HPDE6-E6E7 (cell line): Measurements from ENCODE around the gene CLIC6.

Experiments
- DNase-seq: peaks from one replicate; pipeline ENCODE4 v3.0.0; 2011; ENCODE audit warnings: missing footprints; ENCODE audit errors: extremely low spot score

The CLIC6 gene

DNA sequence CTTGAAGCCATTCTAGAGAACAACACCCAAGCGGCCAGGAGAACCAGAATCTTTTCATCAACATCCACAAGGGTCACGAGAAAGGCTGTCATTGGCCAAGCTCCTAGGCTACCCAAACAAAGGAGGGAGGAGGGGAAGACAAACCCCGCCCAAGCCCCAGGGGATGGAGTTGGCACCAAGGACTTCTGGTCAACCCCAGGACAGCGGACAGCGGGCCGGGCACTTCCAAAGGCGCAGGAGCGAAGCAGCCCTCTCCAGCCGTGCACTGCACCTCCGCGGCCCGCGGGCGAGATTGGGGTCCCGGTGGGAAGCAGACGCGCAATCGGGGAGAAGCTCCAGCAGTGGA, at the start of gene CLIC6:
CLIC6 (plus strand) TSS at position 192 of the 346 bp plus-strand sequence. CDS start 395 bp downstream, outside the sequence.
- no peak for DNase-seq

DNA sequence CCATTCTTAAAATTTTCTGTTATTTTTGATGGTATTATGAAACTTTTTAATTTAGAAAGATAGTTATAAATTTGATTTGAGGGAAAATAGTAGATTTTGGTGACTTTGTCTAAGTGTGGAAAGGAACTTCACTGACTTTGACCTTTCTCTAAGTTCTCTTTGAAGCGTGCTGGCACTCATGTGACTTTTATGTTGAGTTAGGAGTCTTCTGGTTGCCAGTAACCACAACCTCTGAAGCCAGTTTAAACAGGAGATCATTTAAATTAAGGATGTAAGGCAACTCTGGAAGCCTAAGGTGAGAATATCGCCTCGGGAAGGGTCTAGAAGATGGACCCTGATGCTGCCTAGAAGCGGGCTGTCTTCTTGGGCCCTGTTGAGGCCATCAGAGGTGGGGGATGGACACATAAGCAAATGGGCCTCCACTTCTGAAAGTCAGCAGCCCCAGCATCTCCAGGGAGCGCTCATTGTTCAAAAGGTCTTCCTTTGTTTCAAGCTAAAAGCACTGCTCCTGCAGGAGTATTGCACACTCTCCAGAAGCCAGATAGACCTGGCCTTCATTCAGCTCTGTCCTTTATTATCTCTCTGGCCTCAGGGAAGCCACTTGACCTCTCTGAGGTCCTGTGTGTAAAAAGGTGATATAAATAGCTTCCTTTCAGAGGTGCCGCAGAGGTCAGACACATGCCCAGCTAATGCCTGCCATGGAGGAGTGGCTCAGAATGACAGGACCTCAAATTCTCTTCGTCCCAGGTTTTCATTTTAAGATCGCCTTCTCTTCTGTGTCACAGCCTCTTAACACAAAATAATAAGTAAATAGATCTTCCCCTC, 48.7 kb upstream of the CLIC6 start:
- DNase-seq = no peak

DNA sequence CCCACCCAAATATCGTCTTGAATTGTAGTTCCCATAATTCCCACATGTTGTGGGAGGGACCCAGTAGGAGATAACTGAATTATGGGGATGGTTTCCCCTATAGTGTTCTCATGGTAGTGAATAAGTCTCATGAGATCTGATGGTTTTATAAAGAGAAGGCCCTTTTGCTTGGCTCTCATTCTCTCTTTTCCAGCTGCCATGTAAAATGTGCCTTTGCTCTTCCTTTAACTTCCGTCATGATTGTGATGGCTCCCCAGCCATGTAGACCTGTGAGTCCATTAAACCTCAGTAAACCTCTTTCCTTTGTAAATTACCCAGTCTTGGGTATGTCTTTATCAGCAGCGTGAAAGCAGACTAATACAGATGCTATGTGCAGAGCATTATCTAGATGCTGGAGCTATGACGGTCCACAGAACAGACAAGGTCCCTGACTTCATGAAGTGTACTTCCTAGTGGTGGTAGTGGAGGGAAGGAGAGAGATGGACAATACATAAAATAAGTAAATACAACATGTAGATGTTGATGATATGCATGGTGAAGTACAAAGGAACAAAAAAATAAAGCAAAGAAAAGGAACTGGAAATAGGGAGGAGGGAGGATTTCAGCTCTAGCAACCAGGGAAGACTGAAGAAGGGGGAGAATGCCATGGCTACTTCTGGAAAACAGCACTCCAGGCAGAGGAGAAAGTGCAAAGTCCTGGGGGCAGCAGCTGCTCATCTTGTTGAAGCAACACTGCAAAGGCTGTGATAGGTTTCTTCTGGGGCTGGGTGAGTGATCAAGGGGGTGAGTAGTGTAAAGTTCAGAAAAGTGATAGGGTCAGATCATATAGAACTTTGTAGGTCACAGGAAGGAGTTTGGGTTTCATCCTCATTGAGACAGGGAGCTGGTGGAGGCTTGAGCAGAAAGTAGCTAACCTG, 47.1 kb upstream of the CLIC6 start:
- DNase-seq = no peak

DNA sequence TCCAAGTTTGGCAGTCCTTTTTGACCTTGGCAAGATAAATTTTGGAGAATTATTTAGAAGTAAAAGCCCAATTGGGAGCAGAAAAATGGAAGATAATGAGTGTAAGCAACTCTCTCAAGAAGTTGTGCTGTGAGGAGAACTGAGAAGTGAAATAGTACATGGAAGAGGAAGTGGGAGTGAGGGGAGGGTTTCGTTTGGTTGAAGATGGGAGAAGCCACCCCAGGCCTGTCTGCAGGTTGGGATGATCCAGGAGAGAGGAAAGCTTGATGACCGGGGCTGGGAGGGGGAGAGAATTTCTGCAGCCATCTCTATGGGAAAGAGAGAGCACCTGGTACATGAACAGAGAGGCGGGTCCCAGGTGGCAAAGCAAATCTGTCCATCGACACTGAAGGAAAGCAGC, 45.3 kb upstream of the CLIC6 start:
- DNase-seq = no peak

GRCh38 chr21:34625030-34625593, 43.7 kb upstream of the CLIC6 start:
- DNase-seq = no peak

GRCh38 chr21:34626131-34626530, 42.7 kb upstream of the CLIC6 start:
- no peak for DNase-seq

GRCh38 chr21:34630536-34631143, 38.2 kb upstream of the CLIC6 start:
- DNase-seq = peak; percentile 48

DNA sequence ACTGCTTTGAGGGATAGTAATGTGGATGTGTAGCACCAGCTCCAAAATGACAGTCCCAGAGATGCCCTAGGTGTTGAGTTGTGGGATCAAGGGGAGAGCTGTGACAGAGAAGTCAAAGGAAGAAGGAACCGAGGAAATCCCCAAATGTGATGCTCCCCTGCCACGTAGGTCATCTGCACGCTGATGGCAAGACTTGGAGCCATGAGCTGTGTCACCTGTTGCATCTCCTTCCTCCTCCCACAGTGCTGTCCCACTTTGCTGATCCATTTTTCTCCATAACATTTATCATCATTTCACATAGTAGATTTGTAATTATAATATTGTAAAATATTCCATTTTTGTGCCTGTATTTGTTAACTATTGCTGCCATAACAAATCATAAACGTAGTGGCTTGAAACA, 36.3 kb upstream of the CLIC6 start:
- DNase-seq = no peak

DNA sequence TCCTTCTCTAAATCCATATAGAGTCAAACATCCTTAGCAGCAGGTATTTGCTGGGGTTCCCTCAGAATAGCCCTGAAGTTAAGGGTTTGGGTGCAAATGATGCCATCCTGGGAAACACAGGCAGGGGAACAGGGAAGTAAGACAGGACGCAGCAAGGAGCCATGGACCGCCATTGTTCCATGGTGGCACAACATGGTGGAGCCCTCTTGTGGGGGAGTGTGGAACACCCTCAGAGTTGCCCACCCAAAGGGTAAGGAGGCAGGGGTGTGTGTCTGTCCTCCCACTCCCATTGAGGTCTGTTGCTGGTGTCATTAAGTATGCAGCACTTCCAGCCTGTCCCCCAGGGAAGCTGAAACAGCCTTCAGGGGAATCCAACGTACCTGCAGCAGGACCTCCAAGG, 33.5 kb upstream of the CLIC6 start:
- no peak for DNase-seq

GRCh38 chr21:34636961-34637360, 31.8 kb upstream of the CLIC6 start:
- DNase-seq = no peak

DNA sequence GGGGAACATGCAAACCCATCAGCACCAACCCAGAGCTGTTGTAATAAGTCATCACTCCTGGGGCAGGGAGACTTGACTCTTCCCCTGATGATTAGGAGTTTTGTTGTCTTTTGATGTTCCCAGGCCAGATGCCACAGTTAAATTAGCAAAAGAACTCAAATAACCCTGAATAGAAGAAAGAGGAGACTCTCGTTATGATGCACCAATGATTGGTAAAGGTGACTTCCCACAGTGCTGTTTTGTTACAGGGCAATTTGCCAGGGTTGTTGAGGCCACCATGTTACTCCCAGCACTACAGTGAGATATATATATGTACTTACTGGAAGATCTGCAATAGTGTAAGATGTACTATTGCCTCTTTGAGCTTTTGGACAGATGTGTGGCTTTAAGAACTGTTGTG, 29.5 kb upstream of the CLIC6 start:
- DNase-seq = no peak

DNA sequence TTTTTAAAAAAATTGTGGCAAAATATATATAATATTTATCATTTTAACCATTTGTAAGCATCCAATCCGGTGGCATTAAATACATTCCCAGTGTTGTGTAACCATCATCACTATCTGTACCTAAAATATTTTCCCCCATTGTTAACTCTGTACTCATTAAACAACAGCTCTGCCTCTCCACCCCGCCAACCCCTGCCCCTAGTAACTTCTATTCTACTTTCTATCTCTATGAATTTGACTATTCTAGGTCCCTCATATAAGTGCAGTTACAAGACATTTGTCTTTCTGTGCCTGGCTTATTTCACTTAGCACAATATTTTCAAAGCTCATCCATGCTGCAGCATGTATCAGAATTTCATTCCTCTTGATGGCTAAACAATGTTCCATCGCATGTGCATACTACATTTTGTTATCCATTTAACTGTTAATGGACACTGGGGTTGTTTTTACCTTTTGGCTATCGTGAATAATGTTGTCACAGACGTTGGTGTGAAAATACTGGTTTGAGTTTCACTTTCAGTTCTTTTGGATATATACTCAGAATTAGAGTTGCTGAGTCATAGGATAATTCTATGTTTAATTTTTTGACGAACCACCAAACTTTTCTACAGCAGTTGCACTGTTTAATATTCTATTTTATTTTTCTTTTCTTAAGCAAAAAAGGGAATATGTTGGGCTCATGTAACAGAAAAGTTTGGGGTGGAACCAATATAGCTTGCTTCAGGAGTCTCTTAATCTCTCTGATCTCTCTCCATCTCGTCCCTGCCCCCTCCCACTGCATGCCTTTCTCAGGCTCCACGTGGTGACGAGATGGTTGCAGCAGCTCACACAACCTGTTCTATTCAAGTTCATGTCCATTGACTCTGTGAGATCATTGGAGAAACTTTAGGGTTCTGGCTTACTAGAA, 28.7 kb upstream of the CLIC6 start:
- DNase-seq = no peak

GRCh38 chr21:34640858-34641257, 27.9 kb upstream of the CLIC6 start:
- DNase-seq = peak; percentile 39

DNA sequence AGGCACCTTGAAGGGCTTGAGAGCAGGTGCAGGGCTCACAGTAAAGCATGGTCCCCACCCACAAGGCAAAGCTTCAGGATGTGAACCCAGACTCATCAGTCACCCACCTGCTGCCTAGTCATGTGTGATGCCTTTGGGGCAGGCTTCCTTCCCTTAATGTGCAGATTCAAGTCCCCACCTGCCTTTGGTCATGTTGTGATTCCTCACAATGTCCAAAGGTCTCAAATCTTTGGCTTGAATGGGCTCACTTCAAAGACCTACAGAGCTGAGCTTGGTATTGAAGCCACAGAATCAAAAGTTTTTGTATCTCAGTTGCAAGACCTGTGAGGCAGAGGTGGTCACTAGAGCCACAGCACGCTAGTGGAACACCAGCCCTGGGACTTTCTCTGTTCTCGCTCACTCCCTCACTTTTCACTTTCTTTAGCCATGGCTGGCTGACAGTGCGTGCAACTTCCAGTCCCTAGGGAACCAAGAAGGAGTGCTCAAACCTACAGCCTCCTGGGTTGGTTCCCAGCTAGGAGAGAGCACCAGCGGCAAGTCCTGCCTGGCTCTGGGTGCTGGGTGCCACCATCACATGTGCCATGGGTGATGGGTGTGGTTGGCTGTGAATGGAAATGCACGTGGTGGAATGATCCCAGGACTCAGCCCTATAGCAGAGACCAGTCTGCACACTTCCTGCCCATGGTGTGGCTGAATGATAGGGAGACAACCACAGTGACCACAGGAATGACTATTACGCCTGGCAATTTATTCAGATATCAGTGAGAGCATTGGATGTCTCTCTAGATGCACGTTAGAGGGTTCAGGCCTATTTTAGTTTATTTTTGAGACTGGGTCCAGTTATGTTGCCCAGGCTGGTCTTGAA, 26.4 kb upstream of the CLIC6 start:
- no peak for DNase-seq

- DNase-seq = no peak
These were observed 24.0 kb upstream of the CLIC6 start for GRCh38 chr21:34644825-34645224.

GRCh38 chr21:34647555-34647954, 21.2 kb upstream of the CLIC6 start:
- DNase-seq = no peak

DNA sequence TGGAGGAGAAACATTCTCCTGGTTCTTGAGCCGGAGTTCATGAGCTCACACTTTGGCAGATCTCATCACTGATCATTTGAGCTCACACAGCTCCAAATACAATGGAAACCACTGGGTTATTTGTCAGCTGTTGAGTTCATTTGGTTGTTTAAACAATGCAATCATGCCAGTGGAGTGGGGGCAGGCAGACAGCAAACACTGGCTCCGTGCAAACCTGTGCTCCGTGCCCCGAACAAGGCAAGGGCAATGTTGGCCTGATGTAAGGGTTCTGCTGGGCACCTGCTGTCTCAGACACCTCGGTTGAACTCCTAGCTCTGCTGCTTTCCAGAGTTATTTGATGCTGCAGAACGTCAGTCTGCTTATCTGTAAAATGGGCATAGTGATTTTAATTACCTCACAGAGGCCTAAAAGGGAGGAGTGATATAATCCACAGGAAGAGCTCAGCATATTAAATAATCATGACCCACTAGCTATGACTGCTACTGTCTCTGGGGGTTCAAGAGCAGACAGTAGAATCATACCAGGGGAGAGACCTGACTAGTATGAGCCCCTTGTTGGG, 20.0 kb upstream of the CLIC6 start:
- DNase-seq = no peak

DNA sequence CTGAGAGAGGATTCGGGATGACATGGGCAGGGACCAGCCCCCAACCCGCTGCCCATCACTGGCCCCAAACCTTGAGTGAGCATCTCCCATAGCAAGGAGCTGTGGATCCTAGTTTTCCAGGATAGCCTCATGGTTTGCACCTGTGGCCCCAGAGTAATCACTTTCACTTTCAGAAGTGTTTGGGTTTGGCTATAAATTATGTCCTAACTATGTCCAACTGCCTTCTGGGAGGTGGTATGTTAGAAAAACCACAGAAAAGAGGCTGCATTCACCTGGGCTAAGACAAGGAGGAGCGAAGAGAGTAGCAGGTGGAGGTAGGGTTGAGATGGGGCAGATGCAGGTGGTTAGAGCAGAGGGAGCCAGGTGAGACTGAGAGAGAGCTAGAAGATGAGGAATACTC, 19.4 kb upstream of the CLIC6 start:
- no peak for DNase-seq

GRCh38 chr21:34650861-34651431, 17.8 kb upstream of the CLIC6 start:
- DNase-seq = no peak
